ENCODE measurements around the gene FAM72D.
"Not testable (repeated sequence)": the region's sequence is repeated elsewhere in the genome, so short reads cannot be mapped to it uniquely, and the experiment has no call there.

DNA sequence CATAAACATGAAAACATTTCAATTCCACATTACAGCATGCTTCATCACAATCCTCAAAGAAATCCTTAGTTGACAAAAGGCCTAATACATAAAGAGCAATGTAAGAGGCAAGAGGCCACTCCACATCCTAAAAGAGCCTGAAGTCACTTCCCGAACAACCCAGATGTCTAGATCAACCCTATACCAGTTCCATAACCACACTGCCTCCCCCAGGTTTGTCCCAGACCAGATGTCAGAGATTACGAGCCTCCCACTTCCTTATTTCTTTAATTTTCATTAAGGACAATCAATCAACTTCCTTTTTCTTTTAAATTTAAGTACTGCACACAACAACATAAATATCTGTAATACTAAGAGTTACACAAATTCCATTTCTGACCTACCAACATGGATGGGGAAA is 16.0 kb upstream of the FAM72D start:
- TF ChIP-seq EZH2phosphoT487 (IDR thresholded peaks at IDR 0.05; ENCODE audit: unreplicated experiment); CTCF (conservative IDR thresholded peaks at IDR 0.05; ENCODE audit: low read depth in 2 of 2); EZH2 (IDR thresholded peaks at IDR 0.05; ENCODE audit: low read depth, unreplicated experiment); ZNF114 (CRISPR knock-in tag; IDR thresholded peaks at IDR 0.05); POLR2AphosphoS5 (IDR thresholded peaks at IDR 0.05; ENCODE audit: low read depth): not testable (repeated sequence)

All from GM23338 (cell line).